Skin epidermis (tissue), 12 donors: Measurements from ENCODE around the gene DYNLT2B.
"Not testable (repeated sequence)": the region's sequence is repeated elsewhere in the genome, so short reads cannot be mapped to it uniquely, and the experiment has no call there.

Experiments used
- H3K27ac ChIP-seq, 21 experiments: fragments of 200-600 bp; sonication (generic) in 11 of 21; one replicate each; pipeline ENCODE4 v1.5.0; 2020; ENCODE audit warnings: mild to moderate bottlenecking in 3 of 21, inconsistent platforms in 2 of 21, moderate library complexity in 2 of 21
- H3K4me3 ChIP-seq, 7 experiments: fragments of 200-600 bp; sonication (generic) in 2 of 7; one replicate each; pipeline ENCODE4 v1.5.0; 2020; ENCODE audit warnings: inconsistent platforms in 2 of 7, mild to moderate bottlenecking in 2 of 7, moderate library complexity in 1 of 7

Gene DYNLT2B

DNA sequence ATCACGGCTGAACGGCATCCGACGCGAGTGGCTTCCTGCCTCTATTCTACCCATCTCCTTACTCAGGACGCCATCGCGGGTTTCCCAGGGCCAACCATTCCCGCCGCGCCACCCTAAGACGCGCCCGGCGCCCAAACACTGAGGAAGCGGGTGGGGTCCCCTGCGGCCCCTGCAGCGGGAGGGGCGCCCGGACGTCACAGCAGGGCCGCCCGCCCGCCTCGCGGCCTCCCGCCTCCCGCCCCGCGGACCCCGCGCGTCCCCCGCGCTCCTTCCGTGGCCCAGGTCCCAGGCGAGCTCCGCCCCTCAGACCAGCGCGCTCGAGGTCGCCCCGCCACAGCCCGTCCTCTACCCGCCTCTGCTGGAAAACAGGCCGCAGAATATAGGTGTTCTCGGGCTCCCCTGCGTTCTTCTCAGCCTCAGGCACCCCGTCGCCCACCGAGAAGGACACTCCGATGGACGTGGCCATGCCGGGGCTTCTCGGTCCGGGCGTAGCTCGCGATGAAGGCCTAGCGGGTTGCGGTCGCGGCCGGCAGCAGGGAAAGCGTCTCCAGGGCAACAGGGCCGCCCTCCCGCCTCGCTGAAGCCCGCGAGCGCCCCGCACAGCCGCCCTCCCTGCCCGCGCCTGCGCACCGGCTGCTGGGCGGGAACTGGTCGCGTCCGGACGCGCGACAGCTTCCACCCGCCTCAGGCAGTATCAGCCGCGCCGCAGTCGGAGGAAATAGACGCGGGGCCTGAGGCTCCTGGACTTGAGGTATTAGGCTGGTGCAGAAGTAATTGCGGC lies at the start of gene DYNLT2B:
Gene DYNLT2B (minus strand): TSS at position 554 of the 781 bp plus-strand sequence. CDS start 88 bp downstream, at position 466.
- Histone ChIP-seq H3K27ac (peak within 1 kb of the TSS; percentile 55 to 98 (median 91)), H3K4me3 (peak within 1 kb of the TSS; percentile 48 to 93 (median 83))

DNA sequence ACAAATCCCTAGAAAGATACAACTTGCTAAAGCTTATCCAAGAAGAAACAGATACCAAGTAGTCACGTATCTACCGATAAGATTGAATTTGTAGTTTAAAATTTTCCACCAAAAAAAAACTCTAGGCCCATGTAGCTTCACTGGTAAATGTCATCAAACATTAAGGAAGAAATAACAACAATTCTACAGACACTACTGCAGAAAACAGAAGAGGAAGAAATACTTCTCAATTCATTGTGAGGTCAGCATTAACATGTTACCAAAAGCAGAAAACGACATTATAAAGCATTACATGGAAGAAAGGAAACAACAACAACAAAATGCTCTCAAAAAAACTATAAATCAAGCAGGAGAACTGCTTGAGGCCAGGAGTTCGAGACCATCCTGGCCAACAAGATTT lies 47.7 kb upstream of the DYNLT2B start:
- H3K27ac ChIP-seq: peak overlapping the region in 1 of 21 experiments; percentile 1
- no peak overlapping the region for H3K4me3 ChIP-seq

DNA sequence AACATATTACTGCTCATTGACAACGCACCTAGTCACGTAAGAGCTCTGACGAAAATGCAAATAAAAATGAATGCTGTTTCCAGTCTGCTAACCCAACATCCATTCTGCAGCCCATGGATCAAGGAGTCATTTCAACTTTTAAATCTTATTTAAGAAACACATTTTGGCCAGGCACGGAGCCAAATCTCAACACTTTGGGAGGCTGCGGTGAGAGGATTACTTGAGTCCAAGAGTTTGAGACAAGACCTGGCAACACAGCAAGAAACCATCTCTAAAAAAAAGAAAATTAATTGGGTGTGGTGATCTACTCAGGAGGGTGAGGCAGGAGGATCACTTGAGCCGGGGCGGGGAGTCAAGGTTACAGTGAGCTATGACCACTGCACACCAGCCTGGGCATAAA lies 42.5 kb upstream of the DYNLT2B start:
- Histone ChIP-seq H3K27ac (no peak overlapping the region), H3K4me3 (no peak overlapping the region)

DNA sequence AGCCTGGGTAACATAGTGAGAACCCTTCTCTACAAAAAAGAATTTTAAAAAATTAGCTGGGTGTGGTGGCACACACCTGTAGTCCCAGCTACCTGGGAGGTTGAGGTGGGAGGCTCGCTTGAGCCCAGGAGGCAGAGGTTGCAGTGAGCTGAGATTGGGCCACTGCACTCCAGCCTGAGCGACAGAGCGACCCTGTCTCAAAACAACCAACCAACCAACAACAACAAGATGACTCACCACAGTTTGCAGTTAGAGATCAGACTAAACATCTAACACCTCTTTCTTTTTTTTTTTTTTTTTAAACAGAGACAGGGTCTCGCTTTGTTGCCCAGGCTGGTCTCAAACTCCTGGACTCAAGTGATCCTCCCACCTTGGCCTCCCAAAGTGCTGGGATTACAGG lies 40.5 kb upstream of the DYNLT2B start:
- not testable (repeated sequence) for H3K27ac ChIP-seq, H3K4me3 ChIP-seq

DNA sequence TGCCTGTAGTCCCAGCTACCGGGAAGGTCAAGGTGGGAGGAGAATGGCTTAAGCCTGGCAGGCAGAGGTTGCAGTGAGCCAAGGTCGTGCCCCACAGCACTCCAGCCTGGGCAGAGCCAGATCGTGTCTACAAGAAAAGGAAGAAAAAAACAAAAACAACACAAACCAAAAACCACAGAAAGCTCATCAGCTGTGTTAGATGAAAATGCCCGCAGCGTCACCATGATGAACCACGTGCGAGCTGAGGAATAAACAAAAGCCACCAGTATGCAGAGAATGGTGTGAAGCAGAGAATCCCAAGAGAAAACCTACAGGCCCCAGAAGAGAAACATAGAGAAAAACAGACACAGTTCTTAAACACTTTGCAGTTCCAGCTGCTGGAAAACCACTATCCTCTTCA lies 39.9 kb upstream of the DYNLT2B start:
- Histone ChIP-seq H3K4me3 (no peak overlapping the region), H3K27ac (no peak overlapping the region)

DNA sequence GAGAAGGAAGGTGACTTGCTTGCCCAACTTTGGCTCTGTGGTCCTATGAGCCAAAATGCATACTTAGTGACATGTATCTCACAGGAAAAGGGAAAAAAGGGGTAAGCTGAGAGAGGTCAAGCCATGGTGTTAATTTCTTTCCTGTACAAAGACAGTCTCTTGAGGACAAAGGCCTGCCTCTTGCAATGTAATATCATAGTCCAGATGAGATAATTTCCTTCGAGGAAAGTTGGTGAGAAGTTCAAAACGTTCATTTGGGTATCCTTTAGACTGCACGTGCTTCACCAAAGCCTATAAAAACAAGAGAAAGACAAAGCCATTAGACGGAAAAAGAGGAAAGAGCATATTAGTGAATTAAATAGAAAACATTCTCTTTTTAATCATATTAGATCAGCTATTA lies 38.5 kb upstream of the DYNLT2B start:
- Histone ChIP-seq H3K27ac (no peak overlapping the region), H3K4me3 (no peak overlapping the region)

DNA sequence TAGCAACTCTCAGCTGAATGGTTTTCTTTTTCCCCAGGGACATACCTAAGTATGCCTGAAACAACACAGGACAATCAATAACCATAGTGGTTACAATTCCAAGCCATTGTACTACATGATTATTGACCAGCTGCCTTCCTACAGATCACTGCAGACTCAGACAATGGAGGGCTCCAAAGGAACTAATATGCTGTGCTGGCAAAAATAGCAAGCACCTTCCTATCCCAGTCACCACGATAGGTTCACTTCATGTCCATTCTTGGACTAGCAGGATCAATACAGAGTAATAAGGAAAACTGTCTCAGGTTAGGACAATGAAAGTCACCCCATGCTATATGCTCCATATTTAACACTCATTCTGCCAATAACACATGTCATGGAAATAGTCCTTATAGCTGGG lies 37.6 kb upstream of the DYNLT2B start:
- Histone ChIP-seq H3K4me3 (no peak overlapping the region), H3K27ac (no peak overlapping the region)

DNA sequence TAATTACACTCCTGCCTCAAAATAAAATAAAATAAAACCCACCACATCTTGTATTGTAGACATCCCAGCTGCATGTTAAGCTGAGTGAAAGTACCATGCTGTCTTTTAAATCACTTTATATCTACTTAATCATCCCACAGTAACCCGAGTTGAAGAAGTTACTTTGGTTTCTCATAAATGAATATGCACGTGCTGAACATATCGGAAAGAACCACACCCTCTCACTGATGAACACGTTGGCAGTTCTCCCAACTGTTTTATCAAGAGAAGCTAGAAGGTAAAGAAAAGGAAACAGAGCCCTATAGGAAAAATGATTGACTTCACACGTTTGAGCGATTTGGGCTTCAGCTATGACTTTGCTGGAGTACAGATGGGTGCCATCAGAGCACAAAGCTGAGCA lies 36.1 kb upstream of the DYNLT2B start:
- H3K4me3 ChIP-seq: no peak overlapping the region

DNA sequence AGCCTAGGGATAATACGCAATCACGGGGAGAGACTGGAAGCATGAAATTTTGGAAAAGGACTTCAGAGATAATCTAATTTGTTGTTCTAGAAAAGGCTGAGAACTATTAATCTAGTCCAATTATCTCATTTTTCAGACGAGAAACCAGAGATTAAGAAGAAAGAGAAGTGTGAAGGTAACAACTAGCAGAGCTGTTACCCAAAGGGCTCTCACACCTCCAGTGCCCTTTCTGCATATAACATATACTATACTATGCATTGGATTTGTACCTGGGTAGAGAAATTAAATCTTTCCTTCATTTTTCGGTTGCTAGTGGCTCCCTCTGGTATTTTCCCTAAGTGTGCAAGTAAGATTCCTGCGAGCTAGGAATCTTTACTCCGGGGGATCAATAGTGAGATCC lies 33.5 kb upstream of the DYNLT2B start:
- Histone ChIP-seq H3K27ac (no peak overlapping the region), H3K4me3 (no peak overlapping the region)

More for the DNA sequence above, 36.1 kb upstream of the DYNLT2B start:
- H3K27ac ChIP-seq: no peak overlapping the region

DNA sequence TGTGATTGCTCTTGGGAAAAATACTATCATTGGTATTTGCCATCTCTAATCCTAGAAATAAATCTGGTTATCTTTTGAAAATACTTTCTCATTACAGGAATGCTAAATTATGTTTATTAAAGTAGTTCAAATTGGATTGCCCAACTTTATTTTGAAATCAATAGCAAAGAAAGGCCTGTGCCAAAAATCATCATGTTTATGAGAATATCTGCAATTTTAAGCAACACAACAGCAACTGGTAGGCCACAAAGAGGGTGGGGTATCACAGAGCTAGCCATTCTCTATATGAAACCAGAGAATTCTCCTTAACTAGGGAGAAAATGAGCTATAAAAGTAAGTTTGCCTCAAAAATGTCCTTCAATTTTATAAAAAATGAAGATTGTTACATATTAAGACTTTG lies 32.0 kb upstream of the DYNLT2B start:
- no peak overlapping the region for H3K4me3 ChIP-seq

DNA sequence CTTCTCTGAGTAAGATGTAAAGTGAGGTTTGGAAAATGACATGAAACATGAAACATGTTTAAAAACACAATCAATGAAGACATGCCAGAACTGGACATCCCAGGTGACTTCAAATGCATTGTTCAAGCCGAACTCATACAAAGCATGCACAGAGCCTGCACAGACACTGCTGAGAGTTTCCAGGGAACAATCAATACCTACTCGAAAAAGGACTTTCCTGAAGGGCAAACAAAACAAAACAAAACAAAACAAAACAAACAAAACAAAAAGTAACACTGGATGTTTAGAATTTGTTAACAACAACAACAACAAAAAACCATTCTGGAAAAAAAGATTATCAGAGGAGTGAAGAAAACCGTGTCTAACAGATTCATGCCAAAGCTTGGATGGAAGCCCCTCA lies 30.7 kb upstream of the DYNLT2B start:
- Histone ChIP-seq H3K4me3 (no peak overlapping the region), H3K27ac (no peak overlapping the region)

More for the DNA sequence above, 32.0 kb upstream of the DYNLT2B start:
- no peak overlapping the region for H3K27ac ChIP-seq

DNA sequence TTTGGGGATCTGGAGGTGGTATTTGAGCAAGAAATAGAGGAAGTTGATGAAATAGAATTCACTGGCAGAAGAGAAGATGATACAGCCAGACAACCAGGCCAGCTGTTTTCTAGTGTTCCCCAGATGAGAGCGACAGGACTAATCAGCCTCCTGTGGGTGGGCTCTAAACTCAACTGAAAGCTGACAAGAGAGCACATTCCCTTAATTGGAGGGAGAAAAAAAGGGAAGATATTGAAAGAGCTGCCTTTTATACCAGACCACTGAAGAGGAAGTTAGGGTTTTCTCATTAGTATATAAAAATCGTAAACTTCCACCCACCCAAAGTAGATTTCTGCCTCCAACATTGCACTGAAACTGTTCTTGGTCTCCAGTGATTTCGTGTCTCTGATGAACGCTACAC lies 26.6 kb upstream of the DYNLT2B start:
- Histone ChIP-seq H3K4me3 (no peak overlapping the region), H3K27ac (no peak overlapping the region)

DNA sequence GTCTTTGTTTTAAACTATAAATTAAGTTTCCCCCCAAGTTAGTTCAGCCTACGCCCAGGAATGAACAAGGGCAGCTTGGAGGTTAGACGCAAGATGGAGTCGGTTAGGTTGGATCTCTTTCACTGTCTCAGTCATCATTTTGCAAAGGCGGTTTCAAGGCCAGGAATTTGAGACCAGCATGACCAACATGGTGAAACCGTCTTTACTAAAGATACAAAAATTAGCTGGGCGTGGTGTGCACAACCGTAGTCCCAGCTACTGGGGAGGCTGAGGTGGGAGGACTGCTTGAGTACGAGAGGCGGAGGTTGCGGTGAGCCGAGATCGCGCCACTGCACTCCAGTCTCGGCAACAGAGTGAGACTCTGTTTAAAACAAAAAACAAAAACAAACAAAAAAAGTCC lies 25.9 kb upstream of the DYNLT2B start:
- H3K4me3 ChIP-seq, H3K27ac ChIP-seq: not testable (repeated sequence)

DNA sequence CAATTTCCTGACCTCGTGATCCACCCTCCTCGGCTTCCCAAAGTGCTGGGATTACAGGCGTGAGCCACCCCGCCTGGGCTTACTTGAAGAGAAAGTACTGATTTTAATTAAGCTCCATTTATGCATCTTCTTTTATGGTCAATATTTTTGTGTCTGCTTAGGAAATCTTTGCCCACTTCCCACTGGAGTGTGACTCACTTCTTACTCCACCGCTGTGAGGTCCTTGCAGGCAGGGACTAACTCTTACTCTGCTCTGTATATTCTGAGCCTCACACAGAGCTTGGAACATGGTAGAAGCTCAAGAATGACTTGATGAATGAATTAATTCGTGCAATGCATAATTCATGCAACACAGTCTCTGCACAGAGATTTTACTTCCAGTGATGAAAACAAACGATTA lies 23.1 kb upstream of the DYNLT2B start:
- Histone ChIP-seq H3K27ac (peak overlapping the region in 1 of 21 experiments; percentile 0), H3K4me3 (no peak overlapping the region)

DNA sequence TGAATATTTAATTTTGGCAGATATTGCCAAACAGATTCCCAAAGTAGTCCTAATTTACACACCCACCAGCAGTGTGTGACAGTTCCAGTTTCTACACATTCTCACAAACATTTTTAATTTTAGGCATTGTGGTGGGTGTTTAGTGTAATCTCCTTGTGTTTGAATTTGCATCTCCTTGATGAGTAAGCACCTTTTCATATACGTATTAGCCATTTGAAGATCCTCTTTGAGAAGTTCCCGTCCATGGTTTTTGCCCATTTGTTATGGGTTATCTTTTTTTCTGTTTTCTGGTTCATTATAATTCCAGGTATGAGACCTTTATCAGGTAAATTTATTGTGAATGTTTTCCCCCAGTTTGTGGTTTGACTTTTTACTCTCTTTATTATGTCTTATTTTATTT lies 22.4 kb upstream of the DYNLT2B start:
- H3K4me3 ChIP-seq: no peak overlapping the region
- H3K27ac ChIP-seq: peak overlapping the region in 3 of 21 experiments; percentile 0 to 33 (median 15)

DNA sequence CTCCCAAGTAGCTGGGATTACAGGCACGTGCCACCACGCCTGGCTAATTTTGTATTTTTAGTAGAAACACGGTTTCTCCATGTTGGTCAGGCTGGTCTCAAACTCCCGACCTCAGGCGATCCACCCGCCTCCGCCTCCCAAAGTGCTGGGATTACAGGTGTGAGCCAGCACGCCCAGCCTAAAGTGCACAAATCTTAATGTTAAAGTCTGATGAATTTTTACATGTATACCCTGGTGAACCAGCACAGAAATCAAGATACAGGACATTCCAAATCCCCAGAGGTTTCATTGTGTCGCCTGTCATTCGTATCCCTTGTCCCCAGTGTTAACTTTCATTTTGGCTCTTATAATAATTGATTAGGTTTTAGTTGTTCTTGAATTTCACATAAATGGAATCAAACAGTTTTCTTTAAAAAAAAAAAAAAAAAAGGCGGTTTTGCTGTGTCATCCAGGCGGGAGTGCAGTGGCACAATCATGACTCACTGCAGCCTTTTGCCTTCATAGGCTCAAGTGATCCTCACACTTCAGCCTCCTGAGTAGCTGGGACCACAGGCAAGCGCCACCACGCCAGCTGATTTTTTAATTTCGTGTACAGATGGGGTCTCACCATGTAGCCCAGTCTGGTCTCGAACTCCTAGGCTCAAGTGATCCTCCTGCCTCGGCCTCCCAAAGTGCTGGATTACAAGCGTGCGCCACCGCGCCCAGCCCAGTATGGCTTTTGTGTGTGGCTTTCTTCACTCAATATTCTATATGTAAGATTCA lies 21.6 kb upstream of the DYNLT2B start:
- H3K4me3 ChIP-seq: no peak overlapping the region
- H3K27ac ChIP-seq: peak overlapping the region in 3 of 21 experiments; percentile 33 to 78 (median 77)

DNA sequence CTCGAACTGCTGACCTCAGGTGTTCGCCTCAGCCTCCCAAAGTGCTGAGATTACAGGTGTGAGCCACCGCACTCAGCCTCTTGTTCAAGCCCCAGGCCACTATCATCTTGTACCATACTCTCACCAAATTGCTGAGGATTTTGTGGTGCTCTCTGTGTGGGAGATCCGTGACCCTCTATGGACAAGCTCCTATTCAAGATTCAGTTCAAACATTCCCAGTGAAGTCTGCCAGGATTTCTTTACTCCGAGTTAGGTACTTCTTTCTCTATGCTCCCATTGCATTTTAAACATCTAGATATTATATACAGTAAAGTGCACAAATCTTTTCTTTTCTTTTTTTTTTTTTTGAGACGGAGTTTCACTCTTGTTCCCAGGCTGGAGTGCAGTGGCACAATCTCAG lies 21.0 kb upstream of the DYNLT2B start:
- H3K27ac ChIP-seq: peak overlapping the region in 4 of 21 experiments; percentile 36 to 78 (median 72)
- no peak overlapping the region for H3K4me3 ChIP-seq

DNA sequence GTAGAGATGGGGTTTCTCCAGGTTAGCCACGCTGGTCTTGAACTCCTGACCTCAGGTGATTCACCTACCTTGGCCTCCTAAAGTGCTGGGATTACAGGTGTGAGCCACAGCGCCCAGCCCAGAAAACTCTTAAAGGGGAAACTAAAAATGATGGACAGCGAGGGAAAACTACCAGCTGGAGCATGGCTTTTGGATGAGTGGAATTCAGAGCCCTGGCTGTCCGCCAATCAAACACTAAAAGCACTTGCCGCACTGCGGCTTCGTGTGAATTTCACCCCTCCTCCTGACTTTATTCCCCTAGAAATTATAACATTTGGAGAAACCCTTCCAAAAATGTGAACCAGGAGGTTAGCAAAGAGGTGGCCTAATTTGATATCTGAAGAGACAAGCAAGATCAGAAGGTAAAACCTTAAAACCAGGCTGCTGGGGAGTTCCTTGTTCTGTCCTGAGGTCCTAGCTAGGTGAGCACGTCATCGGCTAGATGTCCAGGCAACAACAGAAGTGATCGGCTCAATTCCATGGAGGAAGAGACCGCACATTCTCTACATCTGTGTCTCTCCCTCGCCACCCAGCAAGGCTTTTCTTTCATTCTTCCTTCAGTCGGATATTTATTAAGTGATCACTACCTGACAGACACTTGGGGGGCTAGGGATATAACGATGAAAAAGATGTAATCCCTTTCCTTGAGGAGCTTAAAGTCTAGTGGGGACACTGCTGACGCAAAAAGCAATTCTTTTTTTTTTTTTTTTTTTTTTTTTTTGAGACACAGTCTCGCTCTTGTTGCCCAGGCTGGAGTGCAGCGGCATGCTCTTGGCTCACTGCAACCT lies 18.5 kb upstream of the DYNLT2B start:
- H3K27ac ChIP-seq: peak overlapping the region in 1 of 21 experiments; percentile 22
- no peak overlapping the region for H3K4me3 ChIP-seq

DNA sequence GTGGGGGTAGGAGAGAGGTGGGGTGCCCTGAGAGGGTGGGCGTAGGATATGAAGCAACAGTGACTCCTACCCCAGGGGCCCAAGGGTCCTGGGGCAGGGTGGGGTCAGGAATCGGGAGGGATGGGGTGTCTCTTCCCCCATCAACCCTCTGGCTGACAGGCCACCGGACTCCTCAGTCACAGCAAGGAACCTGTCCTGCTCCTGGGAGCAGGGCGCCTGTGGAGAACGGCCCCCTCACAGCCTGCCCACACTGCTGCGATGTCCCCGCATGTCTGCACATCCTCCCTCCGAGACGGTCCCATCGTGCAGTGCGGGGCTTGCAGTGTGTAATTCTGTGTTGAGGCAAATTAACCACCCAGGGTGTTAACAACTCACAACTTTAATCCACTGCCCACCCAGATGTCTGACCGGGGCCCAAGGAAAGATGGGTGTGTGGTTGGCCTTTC lies 17.5 kb upstream of the DYNLT2B start:
- Histone ChIP-seq H3K4me3 (no peak overlapping the region), H3K27ac (peak overlapping the region in 1 of 21 experiments; percentile 22)

DNA sequence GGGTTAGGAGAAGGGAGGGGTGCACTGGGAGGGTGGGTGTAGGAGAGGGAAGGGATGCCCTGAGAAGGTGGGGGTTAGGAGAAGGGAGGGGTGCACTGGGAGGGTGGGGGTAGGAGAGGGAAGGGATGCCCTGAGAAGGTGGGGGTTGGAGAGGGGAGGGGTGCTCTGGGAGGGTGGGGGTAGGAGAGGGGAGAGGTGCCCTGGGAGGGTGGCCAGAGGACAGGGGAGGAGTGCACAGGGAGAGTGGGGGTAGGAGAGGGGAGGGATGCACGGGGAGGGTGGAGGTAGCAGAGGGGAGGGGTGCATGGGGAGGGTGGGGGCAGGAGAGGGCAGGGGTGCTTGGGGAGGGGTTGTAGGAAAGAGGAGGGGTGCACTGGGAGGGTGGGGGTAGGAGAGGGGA lies 16.9 kb upstream of the DYNLT2B start:
- Histone ChIP-seq H3K27ac (no peak overlapping the region), H3K4me3 (no peak overlapping the region)
